ENCODE measurements around the gene TSC22D1. TPM values are rescaled to one million over a fixed set of nuclear protein-coding genes. Genes with fewer than 3 reads are reported as not detected.
A peak's percentile ranks its signal among the peaks of the same experiment; 100 is the strongest.

Gene TSC22D1
- total and polyA plus RNA-seq, 7 donors: 34.5 to 203 (median 121) TPM

DNA sequence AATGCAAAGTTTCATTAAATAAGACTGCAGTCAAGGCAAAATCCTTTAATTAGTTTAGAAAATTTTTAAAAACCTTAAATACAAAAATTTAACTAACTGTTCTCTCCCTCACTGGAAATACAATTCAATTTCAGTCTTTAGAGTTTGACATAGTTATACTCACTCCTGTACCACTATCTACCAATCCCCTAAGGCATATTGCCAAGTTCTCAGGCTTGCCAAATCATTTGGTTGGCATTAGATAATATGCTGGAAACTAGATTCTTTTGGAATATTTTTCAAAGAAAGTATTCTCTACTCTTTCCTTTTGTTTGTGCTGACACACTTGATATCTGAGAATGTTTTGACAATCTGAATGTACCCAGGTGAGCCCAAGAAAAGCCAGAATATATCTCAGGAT, 77.2 kb downstream of the TSC22D1 start:
- TF ChIP-seq, protein P1, sequence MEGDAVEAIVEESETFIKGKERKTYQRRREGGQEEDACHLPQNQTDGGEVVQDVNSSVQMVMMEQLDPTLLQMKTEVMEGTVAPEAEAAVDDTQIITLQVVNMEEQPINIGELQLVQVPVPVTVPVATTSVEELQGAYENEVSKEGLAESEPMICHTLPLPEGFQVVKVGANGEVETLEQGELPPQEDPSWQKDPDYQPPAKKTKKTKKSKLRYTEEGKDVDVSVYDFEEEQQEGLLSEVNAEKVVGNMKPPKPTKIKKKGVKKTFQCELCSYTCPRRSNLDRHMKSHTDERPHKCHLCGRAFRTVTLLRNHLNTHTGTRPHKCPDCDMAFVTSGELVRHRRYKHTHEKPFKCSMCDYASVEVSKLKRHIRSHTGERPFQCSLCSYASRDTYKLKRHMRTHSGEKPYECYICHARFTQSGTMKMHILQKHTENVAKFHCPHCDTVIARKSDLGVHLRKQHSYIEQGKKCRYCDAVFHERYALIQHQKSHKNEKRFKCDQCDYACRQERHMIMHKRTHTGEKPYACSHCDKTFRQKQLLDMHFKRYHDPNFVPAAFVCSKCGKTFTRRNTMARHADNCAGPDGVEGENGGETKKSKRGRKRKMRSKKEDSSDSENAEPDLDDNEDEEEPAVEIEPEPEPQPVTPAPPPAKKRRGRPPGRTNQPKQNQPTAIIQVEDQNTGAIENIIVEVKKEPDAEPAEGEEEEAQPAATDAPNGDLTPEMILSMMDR (IDR thresholded peaks at IDR 0.05): no peak
- H3K9me3 ChIP-seq: no peaks in the 10 kb centered on the region
- peaks cover 6% of the 10 kb centered on the region for H3K4me1 ChIP-seq
- H3K36me3 ChIP-seq (ENCODE audit: insufficient read depth in 1 of 2, low read depth in 1 of 2): no peaks in the 10 kb centered on the region
- no peaks in the 10 kb centered on the region for H3K27me3 ChIP-seq (ENCODE audit: insufficient read depth in 3 of 3, low read length in 2 of 3)
- no peak for ATAC-seq
- H3K4me3 ChIP-seq: no peak overlapping the region
- intact Hi-C loops (cut with DNase I): loop anchor here in 1 of 2 donors (10.0 kb wide), 1 partner anchor 76 kb away; the partner anchor contains the start of gene TSC22D1
- DNase-seq: no peak
- H3K27ac ChIP-seq: no peak overlapping the region

DNA sequence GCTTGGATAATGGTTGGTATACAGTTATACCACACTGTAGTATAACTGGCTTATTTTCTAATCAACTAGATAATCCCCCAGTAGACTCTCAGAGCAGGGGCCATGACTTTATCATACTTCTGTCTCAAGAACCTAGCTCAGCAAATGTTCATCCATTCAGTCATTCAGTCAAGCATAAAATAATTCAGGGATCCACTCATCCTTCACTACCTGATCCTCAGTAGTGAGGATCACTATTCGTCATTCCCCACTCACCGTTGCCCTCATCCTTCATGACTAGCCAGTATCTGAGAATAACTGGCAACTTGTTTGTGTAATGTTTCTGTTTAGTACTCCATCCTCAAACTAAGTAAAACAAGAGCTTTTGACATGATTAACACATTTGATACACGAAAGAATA, 77.6 kb downstream of the TSC22D1 start:
- no peak overlapping the region for H3K27ac ChIP-seq
- peaks cover 5% of the 10 kb centered on the region for H3K4me1 ChIP-seq
- TF ChIP-seq, protein P1 (IDR thresholded peaks at IDR 0.05): no peak
- WGBS, 3 donors: 85 to 96% (median 88%) methylated on average over 3 of the region's 3 CpGs
- no peaks in the 10 kb centered on the region for H3K36me3 ChIP-seq (ENCODE audit: insufficient read depth in 1 of 2, low read depth in 1 of 2)
- ATAC-seq (peak in 3 of 4 donors; percentile 26 to 48 (median 46)), DNase-seq (no peak)
- intact Hi-C loops (cut with DNase I): loop anchor here in 1 of 2 donors (10.0 kb wide), 1 partner anchor 76 kb away; the partner anchor contains the start of gene TSC22D1
- no peaks in the 10 kb centered on the region for H3K9me3 ChIP-seq
- no peaks in the 10 kb centered on the region for H3K27me3 ChIP-seq (ENCODE audit: insufficient read depth in 3 of 3, low read length in 2 of 3)
- H3K4me3 ChIP-seq: no peak overlapping the region

DNA sequence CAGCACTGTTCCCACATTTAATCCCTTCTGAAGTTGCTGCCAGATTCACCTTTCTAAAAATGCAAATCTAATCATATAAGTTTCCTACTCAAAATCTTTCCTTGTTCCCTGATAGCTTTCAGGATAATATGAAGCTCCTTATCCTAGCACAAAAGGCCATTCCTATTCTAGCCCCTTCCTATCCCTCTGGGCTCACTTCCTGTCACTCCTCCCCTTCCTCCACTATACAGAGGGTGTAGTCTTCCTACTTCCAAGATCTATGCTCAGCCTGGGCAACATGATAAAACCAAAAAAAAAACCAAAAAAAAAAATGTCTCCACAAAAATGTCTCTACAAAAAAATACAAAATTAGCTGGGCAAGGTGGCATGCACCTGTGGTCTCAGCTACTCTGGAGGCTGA, 78.3 kb downstream of the TSC22D1 start:
- no peak for DNase-seq
- Histone ChIP-seq H3K27me3 (ENCODE audit: insufficient read depth in 3 of 3, low read length in 2 of 3) (no peaks in the 10 kb centered on the region), H3K9me3 (no peaks in the 10 kb centered on the region), H3K36me3 (ENCODE audit: insufficient read depth in 1 of 2, low read depth in 1 of 2) (no peaks in the 10 kb centered on the region), H3K4me3 (no peak overlapping the region), H3K4me1 (no peaks in the 10 kb centered on the region), H3K27ac (no peak overlapping the region)
- TF ChIP-seq, protein P1 (IDR thresholded peaks at IDR 0.05): no peak
- intact Hi-C loops (cut with DNase I): loop anchor here in 1 of 2 donors (10.0 kb wide), 1 partner anchor 77 kb away; the partner anchor contains the start of gene TSC22D1
- no peak for ATAC-seq

DNA sequence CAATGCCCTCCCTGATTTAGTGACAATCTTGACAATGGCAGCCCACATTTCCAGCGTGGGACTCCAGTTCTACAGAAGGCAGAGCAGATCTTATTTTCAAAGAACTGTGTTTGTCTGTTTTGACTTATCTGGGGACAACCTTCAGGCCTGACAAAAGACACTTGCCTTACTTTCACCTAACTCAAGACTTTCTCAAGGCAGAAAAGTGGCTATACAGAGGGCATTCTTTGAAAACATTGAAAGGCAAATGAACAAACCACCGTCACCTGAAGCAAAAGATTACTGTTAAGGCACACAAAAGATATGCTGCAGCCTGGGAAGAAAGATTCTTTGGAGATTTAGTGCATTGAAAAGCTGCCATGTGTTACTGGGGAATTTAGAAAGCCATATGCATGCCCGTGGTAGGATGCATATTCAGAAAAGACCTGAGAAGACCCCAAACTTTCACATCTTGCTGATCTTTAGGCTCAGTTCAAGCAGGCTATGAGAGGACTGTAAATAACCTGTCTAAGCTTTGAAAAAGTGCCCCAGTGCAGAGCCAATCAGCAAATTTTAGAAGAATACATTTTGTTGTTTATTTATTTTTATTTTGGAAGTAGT, 82.8 kb downstream of the TSC22D1 start:
- Histone ChIP-seq H3K27ac (peak overlapping the region; percentile 34), H3K4me1 (no peaks in the 10 kb centered on the region), H3K4me3 (no peak overlapping the region), H3K36me3 (ENCODE audit: insufficient read depth in 1 of 2, low read depth in 1 of 2) (no peaks in the 10 kb centered on the region), H3K27me3 (ENCODE audit: insufficient read depth in 3 of 3, low read length in 2 of 3) (no peaks in the 10 kb centered on the region), H3K9me3 (no peaks in the 10 kb centered on the region)
- 67 to 78% (median 69%) methylated on average over 3 of the region's 3 CpGs for WGBS, 3 donors
- ATAC-seq (no peak), DNase-seq (no peak)
- TF ChIP-seq, protein P1 (IDR thresholded peaks at IDR 0.05): no peak
- intact Hi-C loops (cut with DNase I): loop anchor here in 1 of 2 donors (10.0 kb wide), 1 partner anchor 81 kb away; the partner anchor contains the start of gene TSC22D1

DNA sequence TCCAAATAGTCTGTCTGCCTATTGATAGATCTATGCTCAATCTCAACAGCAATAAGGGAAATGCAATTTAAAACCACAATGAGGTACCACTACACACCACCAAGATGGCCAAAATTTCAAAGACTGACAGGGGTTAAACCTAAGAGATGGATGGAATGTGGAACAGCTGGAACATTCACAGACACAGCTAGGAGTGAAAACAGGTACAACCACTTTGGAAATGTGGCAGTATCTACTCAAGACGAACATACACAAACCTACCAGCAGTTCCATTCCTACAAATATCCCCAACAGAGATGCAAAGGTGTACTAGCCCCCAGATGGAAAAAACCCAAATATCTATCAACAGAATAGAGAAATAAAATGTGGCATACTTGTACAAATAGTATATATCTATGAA, 86.4 kb downstream of the TSC22D1 start:
- intact Hi-C loops (cut with DNase I): loop anchor here (5.0 to 10.0 kb wide), 4 partner anchors 38 to 395 kb away; partner anchors contain the start of gene TSC22D1 (in 1 of the 2)
- ATAC-seq (peak in 1 of 4 donors; percentile 30), DNase-seq (no peak)
- Histone ChIP-seq H3K27ac (no peak overlapping the region), H3K4me1 (peaks cover 10% of the 10 kb centered on the region), H3K27me3 (ENCODE audit: insufficient read depth in 3 of 3, low read length in 2 of 3) (no peaks in the 10 kb centered on the region), H3K9me3 (no peaks in the 10 kb centered on the region), H3K36me3 (ENCODE audit: insufficient read depth in 1 of 2, low read depth in 1 of 2) (no peaks in the 10 kb centered on the region), H3K4me3 (no peak overlapping the region)
- TF ChIP-seq, protein P1 (IDR thresholded peaks at IDR 0.05): no peak
- 50 to 81% (median 71%) methylated on average over 1 of the region's 1 CpG for WGBS, 3 donors

Measured in psoas muscle (tissue), 8 donors.